Measurements from ENCODE around the gene ATF7IP. TPM values are rescaled to one million over a fixed set of nuclear protein-coding genes. Genes with fewer than 3 reads are reported as not detected.

The ATF7IP gene
- total RNA-seq, 1 experiment from 2014 or later = 172 TPM

- H2BK5ac ChIP-seq (ENCODE audit: insufficient read length, low read length) = no peak overlapping the region
- H3K4me3 Mint-ChIP-seq = no peak overlapping the region
- H3K23ac ChIP-seq (ENCODE audit: insufficient read length, low read depth, low read length) = no peak overlapping the region
- no peaks in the 10 kb centered on the region for H3K79me2 ChIP-seq (ENCODE audit: insufficient read depth, low read length)
- H3K14ac ChIP-seq (ENCODE audit: insufficient read depth, low read length) = no peak overlapping the region
- H3K4me1 Mint-ChIP-seq = no peaks in the 10 kb centered on the region
- H3K27me3 ChIP-seq (ENCODE audit: insufficient read depth, low read length) = no peaks in the 10 kb centered on the region
- no peak overlapping the region for H2BK12ac ChIP-seq (ENCODE audit: insufficient read length, low read depth, low read length)
- no peak overlapping the region for H2BK15ac ChIP-seq (ENCODE audit: low read depth, low read length)
- H3K27me3 Mint-ChIP-seq (ENCODE audit: low read depth) = no peaks in the 10 kb centered on the region
- no peaks in the 10 kb centered on the region for H3K79me1 ChIP-seq (ENCODE audit: insufficient read depth, low read depth, low read length, poor library complexity, severe bottlenecking)
- no peak overlapping the region for H3K4ac ChIP-seq (ENCODE audit: low read depth, low read length)
- H3K4me1 ChIP-seq (ENCODE audit: insufficient read depth, low read length) = no peaks in the 10 kb centered on the region
- no peak overlapping the region for H3K27ac ChIP-seq (ENCODE audit: insufficient read length, low read depth, low read length)
- H2AK5ac ChIP-seq (ENCODE audit: insufficient read length, low read length) = no peak overlapping the region
- no peaks in the 10 kb centered on the region for H3K23me2 ChIP-seq (ENCODE audit: insufficient read length, low read depth, low read length, poor library complexity, severe bottlenecking)
- H3K9me3 Mint-ChIP-seq = no peaks in the 10 kb centered on the region
- H4K91ac ChIP-seq (ENCODE audit: insufficient read length, low read depth, low read length) = no peak overlapping the region
- H3K18ac ChIP-seq (ENCODE audit: insufficient read length, low read depth, low read length) = no peak overlapping the region
- no peak overlapping the region for H3K4me2 ChIP-seq (ENCODE audit: insufficient read depth, insufficient read length, low read length)
- H3K56ac ChIP-seq (ENCODE audit: insufficient read length, low read depth, low read length) = no peak overlapping the region
- no peaks in the 10 kb centered on the region for H4K20me1 ChIP-seq (ENCODE audit: control insufficient read depth, insufficient read depth, insufficient read length)
- H2BK120ac ChIP-seq (ENCODE audit: low read depth, low read length, poor library complexity, severe bottlenecking) = no peak overlapping the region
- no peak overlapping the region for H3K9ac ChIP-seq (ENCODE audit: extremely low read depth, insufficient read length, low read length)
- H2BK20ac ChIP-seq (ENCODE audit: low read depth, low read length, poor library complexity, severe bottlenecking) = no peak overlapping the region
- H3K27ac Mint-ChIP-seq = no peak overlapping the region
- H3T11ph ChIP-seq (ENCODE audit: low read length) = no peak overlapping the region
- no CpG with 5 or more reads among the region's 5 CpGs for WGBS (ENCODE audit: extremely low coverage, insufficient read length, low lambda C conversion rate)
- no peak overlapping the region for H4K8ac ChIP-seq (replicated peaks; ENCODE audit: insufficient read length, low read depth, low read length)
- no peak for DNase-seq
- no peak overlapping the region for H2AFZ ChIP-seq (ENCODE audit: low read length)
- TF ChIP-seq, protein P1, sequence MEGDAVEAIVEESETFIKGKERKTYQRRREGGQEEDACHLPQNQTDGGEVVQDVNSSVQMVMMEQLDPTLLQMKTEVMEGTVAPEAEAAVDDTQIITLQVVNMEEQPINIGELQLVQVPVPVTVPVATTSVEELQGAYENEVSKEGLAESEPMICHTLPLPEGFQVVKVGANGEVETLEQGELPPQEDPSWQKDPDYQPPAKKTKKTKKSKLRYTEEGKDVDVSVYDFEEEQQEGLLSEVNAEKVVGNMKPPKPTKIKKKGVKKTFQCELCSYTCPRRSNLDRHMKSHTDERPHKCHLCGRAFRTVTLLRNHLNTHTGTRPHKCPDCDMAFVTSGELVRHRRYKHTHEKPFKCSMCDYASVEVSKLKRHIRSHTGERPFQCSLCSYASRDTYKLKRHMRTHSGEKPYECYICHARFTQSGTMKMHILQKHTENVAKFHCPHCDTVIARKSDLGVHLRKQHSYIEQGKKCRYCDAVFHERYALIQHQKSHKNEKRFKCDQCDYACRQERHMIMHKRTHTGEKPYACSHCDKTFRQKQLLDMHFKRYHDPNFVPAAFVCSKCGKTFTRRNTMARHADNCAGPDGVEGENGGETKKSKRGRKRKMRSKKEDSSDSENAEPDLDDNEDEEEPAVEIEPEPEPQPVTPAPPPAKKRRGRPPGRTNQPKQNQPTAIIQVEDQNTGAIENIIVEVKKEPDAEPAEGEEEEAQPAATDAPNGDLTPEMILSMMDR (conservative IDR thresholded peaks at IDR 0.05) = no peak
- no peaks in the 10 kb centered on the region for H3K9me3 ChIP-seq (ENCODE audit: control insufficient read depth, low read depth, low read length)
- no peak overlapping the region for H4K5ac ChIP-seq (ENCODE audit: insufficient read length, low read depth, low read length)
- H3K36me3 Mint-ChIP-seq (ENCODE audit: insufficient read depth in 1 of 3, low read depth in 3 of 3) = peaks cover 25 to 74% (median 64%) of the 10 kb centered on the region in 3 experiments
These were observed 76.9 kb downstream of the ATF7IP start for GRCh38 chr12:14442221-14442881.
